Umbilical cord (tissue), 2 donors: ENCODE measurements around the gene ADAP1. TPM values are rescaled to one million over a fixed set of nuclear protein-coding genes. Genes with fewer than 3 reads are reported as not detected.

Experiments
- DNase-seq: peaks from one replicate; pipeline ENCODE4 v3.0.0-alpha.2; 2015; ENCODE audit warnings: low spot score
- total RNA-seq: library from RNA; depleted of rRNA; stranded (reverse); fragments of >200 nt; gene quantifications from one replicate; pipeline ENCODE4 v1.2.3, GENCODE V29; 2014; ENCODE audit warnings: low replicate concordance; ENCODE audit not compliant: insufficient read depth

The ADAP1 gene
- total RNA-seq, 1 donor from 2014 or later: 13.5 TPM

DNA sequence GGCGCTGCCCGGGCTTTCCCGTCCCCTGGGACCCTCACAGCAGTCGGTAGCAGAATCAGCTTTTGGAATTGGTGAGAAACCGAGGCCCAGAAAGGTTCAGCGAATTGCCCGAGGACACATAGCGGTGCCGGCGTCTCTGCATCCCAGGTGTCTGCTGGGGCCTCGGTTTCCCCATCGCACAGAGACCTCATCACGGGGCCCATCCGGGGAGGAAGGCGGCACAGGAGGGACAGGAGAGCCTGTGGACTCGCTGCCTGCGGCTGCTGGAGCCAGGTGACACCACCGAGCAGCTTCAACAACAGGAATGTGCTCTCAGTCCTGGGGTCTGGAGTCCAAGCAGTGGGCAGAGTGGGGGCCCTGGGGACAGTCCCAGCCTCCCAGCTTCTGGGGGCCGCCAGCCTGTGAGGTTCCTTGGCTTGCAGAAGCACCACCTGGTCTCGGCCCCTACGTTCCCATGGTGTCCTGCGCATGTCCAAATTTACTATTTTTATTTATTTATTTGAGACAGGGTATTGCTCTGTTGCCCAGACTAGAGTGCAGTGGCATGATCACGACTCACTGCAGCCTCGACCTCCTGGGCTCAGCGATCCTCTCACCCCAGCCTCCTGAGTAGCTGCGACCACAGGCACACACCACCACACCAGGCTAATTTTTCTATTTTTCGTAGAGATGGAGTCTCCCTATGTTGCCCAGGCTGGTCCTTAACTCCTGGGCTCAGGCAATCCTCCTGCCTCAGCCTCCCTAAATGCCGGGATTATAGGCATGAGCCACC lies 21.4 kb upstream of the ADAP1 start:
- no peak for DNase-seq

GRCh38 chr7:974820-975681 lies 20.6 kb upstream of the ADAP1 start, which contains the start of gene COX19:
Gene COX19, minus strand, starts transcription at chr7:975549. Its CDS starts 40 bp downstream, at chr7:975509.
- peak; percentile 88 for DNase-seq

DNA sequence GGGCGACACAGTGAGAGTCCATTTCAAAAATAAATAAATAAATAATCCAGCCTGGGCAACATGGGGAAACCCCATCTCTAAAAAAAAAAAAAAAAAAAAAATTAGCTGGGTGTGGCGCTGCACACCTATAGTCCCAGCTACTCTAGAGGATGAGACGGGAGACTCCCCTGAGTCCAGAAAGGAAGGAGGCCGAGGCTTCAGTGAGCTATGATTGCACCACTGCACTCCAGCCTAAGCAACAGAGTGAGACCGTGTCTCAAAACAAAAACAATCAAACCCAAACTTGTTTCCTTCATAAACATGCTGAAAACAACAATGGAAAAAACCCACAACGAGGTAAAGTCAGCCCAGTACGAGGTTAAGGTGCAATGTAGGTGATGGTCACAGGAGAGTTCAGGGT lies 19.7 kb upstream of the ADAP1 start:
- DNase-seq: no peak

GRCh38 chr7:973312-973711 lies 18.8 kb upstream of the ADAP1 start:
- DNase-seq: no peak

- no peak for DNase-seq
These were observed 18.3 kb upstream of the ADAP1 start for GRCh38 chr7:972676-973309.

- DNase-seq: no peak
These were observed 17.6 kb upstream of the ADAP1 start for GRCh38 chr7:972110-972509.

DNA sequence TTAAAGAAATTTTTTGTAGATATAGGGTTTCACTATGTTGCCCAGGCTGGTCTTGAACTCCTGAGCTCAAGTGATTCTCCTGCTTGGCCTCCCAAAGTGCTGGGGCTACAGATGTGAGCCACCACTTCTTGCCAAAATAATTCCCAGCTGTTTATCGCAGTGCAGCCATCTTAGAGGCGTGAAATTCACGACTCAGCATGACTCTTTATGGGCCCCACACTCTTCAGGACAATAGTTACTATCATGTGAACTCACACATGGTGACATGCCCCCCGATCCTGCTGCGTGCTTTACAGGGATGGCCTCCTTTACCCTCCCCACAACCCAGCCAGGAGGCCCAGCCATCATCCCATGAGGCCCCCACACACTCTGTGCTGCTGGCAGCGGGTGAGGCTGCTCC lies 16.3 kb upstream of the ADAP1 start:
- DNase-seq: no peak

DNA sequence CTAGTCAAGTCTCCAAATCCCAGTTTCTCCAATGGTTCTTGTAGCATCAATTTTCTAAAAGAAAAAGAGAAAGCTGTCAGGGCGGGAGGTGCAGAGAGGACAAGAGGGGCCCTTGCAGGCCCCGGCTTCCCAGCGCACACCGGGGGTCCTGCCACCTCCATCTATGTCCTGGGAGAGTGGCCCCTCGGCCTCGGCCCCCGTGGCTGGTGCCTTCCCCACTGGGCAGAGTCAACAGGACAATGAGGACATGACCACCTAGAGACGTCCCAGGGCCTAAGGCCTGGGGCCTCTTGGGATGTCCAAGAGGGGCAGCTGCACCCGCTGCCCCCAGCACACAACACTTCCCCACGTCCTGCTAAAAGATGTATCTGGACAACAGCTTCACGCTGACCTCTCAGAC lies 14.9 kb upstream of the ADAP1 start:
- DNase-seq: no peak

- no peak for DNase-seq
These were observed 14.0 kb upstream of the ADAP1 start for GRCh38 chr7:968205-969105.

DNA sequence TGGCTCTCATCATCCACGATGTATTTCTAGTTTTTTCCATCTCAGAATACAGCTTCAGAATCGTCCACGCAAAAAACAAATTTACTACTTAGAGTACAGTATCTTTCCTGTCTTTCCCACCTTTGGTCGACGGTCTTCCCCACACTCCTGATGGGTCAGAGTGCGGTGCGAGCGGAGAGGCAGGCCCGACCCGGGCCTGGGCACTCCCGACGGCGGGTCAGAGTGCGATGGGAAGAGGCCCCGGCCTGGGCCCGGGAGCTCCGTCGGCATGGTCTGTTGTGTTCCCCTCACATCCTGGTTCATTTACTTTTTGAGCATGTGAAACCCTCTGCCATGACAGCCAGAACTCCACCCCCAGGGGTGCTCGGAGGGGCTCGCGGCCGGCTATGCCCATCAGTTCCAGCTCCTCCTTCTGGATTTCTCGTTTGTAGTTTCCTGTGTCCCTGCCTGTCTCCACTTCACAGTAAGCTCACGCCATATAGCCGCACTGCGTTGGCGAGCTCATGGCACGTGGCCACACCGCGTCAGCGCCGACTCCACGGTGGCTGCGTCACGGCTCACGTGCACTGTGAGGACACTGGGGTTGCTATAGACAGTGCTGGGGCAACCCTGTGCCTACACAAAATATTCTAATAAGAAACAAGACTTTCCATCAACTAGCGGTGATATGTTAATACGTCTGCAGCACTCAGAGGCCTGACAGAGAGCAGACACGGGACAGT lies 13.0 kb upstream of the ADAP1 start:
- no peak for DNase-seq

- DNase-seq: no peak
These were observed 12.0 kb upstream of the ADAP1 start for GRCh38 chr7:966291-967069.

DNA sequence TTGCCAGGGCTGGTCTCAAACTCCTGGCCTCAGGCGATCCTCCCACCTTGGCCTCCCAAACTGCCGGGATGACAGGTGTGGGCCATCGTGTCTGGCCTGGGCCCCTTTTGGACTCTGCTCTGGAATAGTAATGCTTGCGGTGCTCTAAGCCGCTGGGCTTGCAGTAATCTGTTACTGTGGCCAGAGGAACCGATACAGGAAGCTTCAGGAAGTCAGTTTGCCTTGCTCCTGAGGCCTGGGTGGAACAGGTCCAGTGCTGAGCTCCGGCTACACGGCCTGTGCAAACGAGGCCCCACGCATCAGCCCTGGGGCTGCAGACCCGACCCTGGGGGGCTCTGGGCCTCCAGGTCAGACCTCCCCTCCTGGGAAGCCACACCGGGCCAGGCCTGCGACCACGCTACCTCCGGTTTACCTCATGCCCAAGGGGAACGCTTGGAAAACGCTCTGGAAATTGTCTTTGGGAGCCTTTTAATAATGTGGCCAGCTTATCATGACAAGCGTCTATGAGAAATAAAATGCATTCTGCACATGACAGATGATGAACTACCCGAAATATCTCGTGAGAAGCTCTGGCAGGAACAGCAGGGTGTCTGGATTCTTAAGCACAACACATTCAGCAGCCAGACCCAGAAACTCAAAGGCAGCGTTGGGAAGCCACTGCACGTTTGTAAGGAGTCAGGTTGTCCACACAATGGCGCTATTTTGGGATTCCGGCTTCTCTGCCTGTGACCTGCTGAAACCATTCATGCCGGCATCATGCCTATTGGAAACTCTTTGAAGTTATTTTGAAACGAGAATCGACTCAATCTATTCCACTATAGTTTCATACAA lies 10.1 kb upstream of the ADAP1 start:
- DNase-seq: peak; percentile 88

DNA sequence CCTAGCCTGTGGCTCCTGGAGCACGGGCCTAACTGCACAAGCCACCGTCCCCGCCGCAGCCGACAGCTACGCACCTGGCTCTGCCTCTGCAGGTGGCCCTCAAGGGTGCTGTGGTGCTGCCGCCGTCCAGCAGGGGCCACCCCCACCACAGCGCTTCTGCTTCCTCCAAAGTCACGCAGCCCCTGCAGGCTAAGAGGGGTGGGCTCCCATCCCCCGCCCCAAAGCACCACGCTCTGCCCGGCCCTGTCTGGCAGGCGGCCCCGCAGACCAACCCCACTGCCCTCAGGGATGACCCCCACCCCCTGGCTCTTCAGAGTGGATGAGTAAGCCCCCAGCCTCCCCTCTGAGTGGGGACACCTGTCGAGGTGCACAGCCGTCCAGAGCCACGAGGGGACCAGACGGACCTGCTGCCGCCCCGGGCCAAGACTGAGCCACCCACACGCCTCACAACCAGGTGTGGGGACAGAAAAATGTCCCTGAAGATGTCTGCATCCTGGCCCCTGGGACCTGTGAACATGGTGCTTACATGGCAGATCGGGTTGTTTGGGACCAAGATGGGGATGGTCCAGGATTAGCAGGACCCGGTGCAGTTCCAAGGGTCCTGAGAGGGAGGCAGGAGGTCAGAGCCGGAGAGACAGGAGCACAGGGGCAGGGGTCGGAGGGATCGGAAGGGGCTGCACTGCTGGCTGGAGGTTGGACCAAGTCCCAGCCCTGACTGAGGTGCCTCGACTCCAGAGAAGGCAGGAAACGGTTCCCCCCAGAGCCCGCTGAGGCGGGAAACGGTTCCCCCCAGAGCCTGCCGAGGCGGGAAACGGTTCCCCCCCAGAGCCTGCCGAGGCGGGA lies 9.0 kb upstream of the ADAP1 start:
- DNase-seq: no peak

- DNase-seq: no peak
These were observed 8.1 kb upstream of the ADAP1 start for GRCh38 chr7:962401-963081.

DNA sequence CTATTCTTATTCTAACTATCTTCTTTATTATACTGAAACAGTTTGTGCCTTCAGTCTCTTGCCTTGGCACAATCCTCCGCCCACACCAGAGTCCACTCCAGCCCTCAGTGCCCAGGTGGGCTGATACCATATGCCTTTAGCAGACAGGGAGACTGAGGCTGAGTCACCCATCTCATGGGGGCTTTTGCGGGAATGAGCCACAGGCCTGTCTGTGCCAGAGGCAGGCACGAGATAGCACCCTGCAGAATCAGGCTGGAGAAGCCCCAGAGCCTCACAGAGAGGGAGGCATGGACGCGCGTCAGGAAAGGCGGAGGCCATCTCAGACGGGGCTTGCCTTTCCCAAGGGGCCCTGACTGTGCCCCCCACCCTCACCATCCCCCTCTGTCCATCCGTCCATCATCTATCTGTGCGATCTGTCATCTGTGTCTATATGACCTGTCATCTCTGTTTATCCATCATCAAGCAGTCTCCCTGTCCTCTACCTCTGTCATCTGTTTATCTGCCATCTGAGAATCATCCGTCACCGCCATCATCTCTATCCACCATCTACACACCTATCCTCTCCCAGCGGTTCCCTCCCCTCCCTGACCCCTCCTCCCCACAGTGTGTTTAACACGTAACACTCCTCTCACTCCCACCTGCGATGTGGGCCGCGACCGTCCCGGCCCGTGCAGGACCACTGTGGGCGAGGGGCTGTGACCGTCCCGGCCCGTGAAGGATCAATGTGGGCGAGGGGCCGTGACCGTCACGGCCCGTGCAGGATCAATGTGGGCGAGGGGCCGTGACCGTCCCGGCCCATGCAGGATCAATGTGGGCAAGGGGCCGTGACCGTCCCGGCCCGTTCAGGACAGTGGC lies 7.3 kb upstream of the ADAP1 start:
- DNase-seq: no peak

DNA sequence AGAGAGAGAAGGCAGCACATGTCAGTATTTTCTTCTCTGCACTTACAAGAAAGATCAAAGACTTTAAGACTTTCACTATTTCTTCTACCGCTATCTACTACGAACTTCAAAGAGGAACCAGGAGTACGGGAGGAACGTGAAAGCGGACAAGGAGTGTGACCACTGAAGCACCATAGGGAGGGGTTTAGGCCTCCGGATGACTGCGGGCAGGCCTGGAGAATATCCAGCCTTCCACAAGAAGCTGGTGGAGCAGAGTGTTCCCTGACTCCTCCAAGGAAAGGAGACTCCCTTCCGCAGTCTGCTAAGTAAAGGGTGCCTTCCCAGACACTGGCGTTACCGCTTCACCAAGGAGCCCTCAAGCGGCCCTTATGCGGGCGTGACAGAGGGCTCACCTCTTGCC lies 6.5 kb upstream of the ADAP1 start:
- peak; percentile 78 for DNase-seq
